A673 (cell line): ENCODE measurements around the gene ENKD1.

Experiments used
- CTCF ChIP-seq: fragments of 300-800, 200-600 bp; sonication (generic); conservative IDR thresholded peaks from 2 replicates; pipeline ENCODE4 v1.5.1; 2017; ENCODE audit warnings: low read depth, mild to moderate bottlenecking, antibody characterized with exemption, low read length, moderate library complexity, mixed read lengths
- EZH2 ChIP-seq: fragments of 200-600 bp; sonication (generic); IDR thresholded peaks from 2 replicates; pipeline ENCODE4 v1.6.1; 2017; ENCODE audit warnings: borderline replicate concordance, low read depth, mild to moderate bottlenecking, mixed read lengths, antibody characterized with exemption, low read length; ENCODE audit not compliant: poor library complexity, severe bottlenecking

- TF ChIP-seq CTCF (no peak), EZH2 (no peak)
Observed at GRCh38 chr16:67673712-67674580, 7.4 kb upstream of the ENKD1 start.
